ENCODE results near the gene CDH9.

The CDH9 gene

GRCh38 chr5:26921439-26921838 is 116.9 kb downstream of the CDH9 start:
- Histone ChIP-seq H3K9me3 (no peaks in the 10 kb centered on the region), H3K27me3 (no peaks in the 10 kb centered on the region), H3K36me3 (no peaks in the 10 kb centered on the region), H3K4me1 (no peaks in the 10 kb centered on the region), H3K27ac (no peak overlapping the region), H3K4me3 (no peak overlapping the region)
- no peak for TF ChIP-seq CTCF (IDR thresholded peaks at IDR 0.05)
- intact Hi-C loops (cut with DNase I; ENCODE audit: low total_unique reads) = no loop called here
- DNase-seq = no peak

DNA sequence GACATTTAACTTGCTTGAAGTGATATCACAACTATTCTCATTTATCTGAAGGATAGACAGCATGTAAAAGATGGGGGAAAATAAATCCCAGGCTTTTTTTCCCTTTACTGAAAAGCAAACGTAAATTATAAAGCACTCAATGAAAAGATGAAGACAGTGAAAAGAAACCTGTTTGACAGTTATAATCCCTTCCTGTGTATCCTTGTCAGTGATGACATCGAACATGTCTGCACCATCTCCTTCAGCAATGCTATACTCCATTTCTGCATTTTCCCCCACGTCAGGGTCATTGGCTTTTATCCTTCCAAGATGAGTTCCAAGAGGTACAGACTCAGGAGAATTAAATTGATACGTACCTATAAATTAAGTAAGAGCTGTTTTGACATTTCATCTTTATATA is 134.9 kb downstream of the CDH9 start:
- Histone ChIP-seq H3K36me3 (no peaks in the 10 kb centered on the region), H3K4me3 (no peak overlapping the region), H3K4me1 (no peaks in the 10 kb centered on the region), H3K27ac (no peak overlapping the region), H3K9me3 (no peaks in the 10 kb centered on the region), H3K27me3 (no peaks in the 10 kb centered on the region)
- no peak for TF ChIP-seq CTCF (IDR thresholded peaks at IDR 0.05)
- intact Hi-C loops (cut with DNase I; ENCODE audit: low total_unique reads) = no loop called here
- DNase-seq = no peak

GRCh38 chr5:26894719-26895263 is 143.6 kb downstream of the CDH9 start:
- intact Hi-C loops (cut with DNase I; ENCODE audit: low total_unique reads) = no loop called here
- no peaks in the 10 kb centered on the region for H3K27me3 ChIP-seq
- no peaks in the 10 kb centered on the region for H3K4me1 ChIP-seq
- no peaks in the 10 kb centered on the region for H3K36me3 ChIP-seq
- H3K27ac ChIP-seq = no peak overlapping the region
- DNase-seq = no peak
- H3K9me3 ChIP-seq = no peaks in the 10 kb centered on the region
- no peak for TF ChIP-seq CTCF (IDR thresholded peaks at IDR 0.05)
- H3K4me3 ChIP-seq = no peak overlapping the region

DNA sequence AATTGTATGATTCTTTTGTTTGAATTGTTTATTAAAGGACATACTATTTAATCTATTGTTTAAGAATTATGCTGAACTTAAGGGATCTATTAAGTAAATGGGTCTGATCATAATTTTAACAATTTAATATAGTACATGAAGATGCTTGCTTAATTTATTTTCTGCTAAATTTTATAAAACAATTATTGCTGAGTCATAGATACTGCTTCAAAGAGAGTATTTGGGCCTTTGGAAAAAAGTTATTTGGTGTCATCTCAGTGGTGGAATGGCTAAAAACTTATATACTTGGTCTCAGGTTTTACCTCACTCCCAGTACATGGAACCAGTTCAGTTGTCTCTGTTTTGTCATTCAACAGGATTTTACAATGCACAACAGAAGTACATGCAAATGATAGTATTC is 145.3 kb downstream of the CDH9 start:
- intact Hi-C loops (cut with DNase I; ENCODE audit: low total_unique reads) = no loop called here
- H3K27ac ChIP-seq = no peak overlapping the region
- H3K36me3 ChIP-seq = no peaks in the 10 kb centered on the region
- no peak overlapping the region for H3K4me3 ChIP-seq
- no peak for TF ChIP-seq CTCF (IDR thresholded peaks at IDR 0.05)
- no peak for DNase-seq
- no peaks in the 10 kb centered on the region for H3K27me3 ChIP-seq
- H3K9me3 ChIP-seq = no peaks in the 10 kb centered on the region
- no peaks in the 10 kb centered on the region for H3K4me1 ChIP-seq

- no peaks in the 10 kb centered on the region for H3K9me3 ChIP-seq
- no peaks in the 10 kb centered on the region for H3K4me1 ChIP-seq
- H3K27me3 ChIP-seq = no peaks in the 10 kb centered on the region
- no peak for DNase-seq
- no peak overlapping the region for H3K4me3 ChIP-seq
- no peaks in the 10 kb centered on the region for H3K36me3 ChIP-seq
- H3K27ac ChIP-seq = no peak overlapping the region
- intact Hi-C loops (cut with DNase I; ENCODE audit: low total_unique reads) = no loop called here
- no peak for TF ChIP-seq CTCF (IDR thresholded peaks at IDR 0.05)
These were observed 148.6 kb downstream of the CDH9 start for GRCh38 chr5:26889815-26890214.

GRCh38 chr5:26884481-26884880 is 153.9 kb downstream of the CDH9 start:
- Histone ChIP-seq H3K4me1 (no peaks in the 10 kb centered on the region), H3K36me3 (no peaks in the 10 kb centered on the region), H3K27ac (no peak overlapping the region), H3K4me3 (no peak overlapping the region), H3K27me3 (no peaks in the 10 kb centered on the region), H3K9me3 (no peaks in the 10 kb centered on the region)
- intact Hi-C loops (cut with DNase I; ENCODE audit: low total_unique reads) = no loop called here
- no peak for DNase-seq
- TF ChIP-seq CTCF (IDR thresholded peaks at IDR 0.05) = no peak

Data from tibial artery (tissue), 4 donors.